Stimulated activated CD8-positive, alpha-beta memory T cell treated with anti-CD3 and anti-CD28 coated beads, Interleukin-12 subunit alpha, Interleukin-12 subunit beta, amount 100 ng/mL, for 4 hours (primary cell): Measurements from ENCODE around the gene LIX1L.

Experiments used
- DNase-seq: peaks from one replicate; pipeline ENCODE4 v3.0.0-alpha.2; 2020; ENCODE audit warnings: low read depth

LIX1L gene

DNA sequence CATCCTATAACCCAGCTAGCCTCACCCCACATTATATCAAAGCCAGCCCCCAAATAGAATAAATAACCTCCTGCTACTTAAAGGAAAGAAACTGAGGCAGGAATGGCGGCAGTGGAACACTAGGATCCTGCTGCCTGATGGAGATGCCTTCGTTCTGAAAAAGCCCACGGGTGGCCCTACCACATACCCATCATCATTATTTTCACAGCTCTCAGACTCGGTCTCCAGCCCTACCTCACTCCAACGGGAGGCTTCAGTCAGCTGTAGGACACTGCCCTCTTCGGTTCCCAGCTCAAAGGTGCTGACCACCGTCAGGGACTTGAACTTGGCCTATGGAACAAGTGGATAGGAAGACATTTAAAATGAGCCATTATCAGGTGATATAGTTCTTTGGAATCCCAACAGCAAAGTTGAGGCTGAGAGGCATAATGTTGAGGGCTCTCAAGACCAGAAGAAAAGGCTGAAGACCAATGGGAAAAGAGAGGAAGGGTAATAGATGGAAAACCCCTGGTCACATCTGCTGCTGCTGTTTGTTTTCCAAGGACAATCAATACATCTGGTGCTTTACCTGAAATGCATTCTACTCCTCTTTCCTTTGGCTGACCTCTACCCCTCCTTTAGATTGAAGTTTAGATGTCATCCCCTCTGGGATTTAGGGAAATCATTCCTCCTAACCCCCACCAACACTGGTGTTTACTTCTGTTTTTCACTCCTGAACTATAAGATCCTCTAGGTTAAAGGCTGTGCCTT is 64.3 kb downstream of the LIX1L start:
- no peak for DNase-seq

DNA sequence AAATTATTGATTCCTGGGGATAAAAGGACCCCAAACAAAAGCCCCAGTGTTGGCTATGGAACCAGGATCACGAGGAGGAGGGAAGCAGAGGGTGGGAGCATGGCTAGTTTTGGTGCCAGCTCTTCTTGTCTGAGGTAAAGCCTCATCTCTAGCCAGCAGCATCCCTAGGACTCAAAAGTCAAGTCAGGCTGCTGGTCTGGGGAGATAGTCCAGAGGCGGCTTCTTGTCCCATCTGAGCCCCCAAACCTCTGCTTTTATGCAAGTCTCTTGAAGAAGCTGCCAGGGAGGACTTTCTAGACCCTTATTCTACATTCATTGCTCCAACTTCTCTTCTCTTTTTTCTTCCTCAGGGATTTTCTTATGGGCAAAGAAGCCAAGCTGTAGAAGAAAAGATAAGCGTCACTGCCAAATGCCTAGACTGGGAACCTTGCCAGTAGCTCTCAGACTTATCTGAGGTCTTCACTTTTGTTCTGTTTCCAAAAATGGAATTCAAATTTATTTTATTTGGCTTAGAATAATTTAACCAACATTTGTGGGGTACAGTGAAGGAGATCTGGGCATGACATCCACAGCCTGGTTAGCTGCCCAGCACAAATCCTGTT is 65.2 kb downstream of the LIX1L start:
- no peak for DNase-seq

DNA sequence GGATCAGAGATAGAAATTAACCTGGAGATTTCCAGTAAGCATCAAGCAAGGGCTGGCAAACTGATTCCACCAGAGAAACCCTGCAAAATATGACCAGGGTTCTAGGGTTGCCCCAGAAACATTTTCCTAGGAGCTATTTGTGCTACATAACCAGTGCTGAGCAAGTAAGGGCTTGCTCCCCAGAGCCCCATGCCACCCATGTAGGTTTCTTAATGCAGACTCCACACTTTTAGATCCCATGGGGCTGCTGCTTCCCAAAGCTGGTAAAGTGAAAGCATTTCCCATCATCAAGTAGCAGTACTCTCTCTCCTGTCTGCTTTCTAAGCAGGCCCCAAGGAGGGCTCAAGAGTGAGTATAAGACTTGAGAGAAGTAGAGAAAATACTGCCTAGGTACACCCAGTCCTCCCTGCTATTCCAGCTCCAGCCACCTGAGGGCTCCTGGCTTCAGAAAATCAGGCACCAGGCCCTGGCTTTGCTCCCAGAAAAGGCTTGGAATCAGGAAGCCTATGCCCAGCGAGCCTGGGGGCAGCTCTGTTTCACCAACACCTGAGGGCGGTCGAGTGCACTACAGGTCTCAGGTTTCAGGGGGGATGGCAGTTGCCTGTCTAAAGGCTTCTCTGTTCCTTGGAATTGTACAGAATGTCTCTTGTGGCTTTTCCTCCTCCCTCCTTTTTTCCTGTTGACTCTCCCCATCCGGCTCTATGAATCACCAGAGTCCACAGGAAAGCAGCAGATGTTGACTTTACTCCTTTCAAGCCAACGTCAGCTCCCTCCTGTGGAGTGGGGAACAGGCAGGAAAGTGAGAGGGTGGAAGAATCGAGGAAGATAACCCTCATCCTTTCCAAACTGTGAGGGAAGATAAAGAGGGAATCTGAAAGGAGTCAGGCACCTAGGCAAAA is 66.0 kb downstream of the LIX1L start:
- DNase-seq, result no peak

DNA sequence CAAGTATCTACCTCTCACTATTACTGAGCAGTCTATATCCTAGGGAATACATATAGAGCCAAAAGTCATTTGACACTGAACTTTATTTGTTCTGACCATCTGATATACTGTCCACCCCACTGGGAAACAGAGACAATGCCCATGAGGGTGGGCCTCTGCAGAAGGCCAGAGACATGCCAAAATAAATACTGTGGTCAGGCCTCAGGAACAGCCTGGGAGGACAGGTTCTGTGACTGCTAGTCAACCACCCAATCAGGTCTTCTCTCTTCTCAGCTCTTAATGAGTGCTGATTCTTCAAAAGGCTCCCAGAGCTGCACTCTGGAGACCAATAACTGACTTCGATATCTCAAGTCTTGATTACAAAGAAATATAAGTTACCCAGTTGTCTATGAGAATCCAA is 66.7 kb downstream of the LIX1L start:
- no peak for DNase-seq

DNA sequence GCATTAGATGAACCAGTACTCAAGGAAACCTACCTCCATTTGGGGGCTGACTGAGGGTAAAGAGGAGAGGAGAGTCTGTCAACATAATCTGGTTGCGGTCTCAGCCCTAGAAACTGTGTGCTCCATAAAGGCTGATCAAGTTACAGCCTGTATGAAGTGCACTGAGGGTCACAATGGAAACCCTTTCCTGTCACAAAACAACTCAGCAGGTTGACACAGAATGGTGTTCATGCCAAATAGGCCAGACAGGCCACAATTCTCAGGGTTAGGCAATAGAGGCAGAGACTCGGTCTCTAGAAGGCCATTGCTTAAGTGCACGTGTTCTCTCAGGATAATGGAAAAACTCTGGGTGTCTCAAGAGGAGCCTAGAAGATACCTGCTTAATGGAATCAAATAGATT is 68.1 kb downstream of the LIX1L start:
- DNase-seq, result no peak

DNA sequence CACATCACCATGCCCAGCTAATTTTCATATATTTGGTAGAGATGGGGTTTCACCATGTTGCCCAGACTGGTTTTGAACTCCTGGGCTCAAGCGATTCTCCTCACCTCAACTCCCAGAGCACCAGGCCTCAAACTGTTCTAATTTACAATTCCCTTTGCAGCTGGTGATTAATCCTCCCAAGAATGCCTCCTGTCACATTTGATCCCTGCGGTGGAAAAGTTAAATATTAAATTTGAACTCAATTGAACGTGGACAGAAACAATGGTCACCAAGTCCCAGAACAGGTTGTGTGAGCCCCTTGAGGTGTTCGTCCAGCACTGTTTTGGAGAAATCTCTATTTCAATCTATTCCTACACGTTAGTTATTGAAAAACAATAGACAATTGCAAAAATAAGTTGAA is 70.2 kb downstream of the LIX1L start:
- DNase-seq, result no peak

DNA sequence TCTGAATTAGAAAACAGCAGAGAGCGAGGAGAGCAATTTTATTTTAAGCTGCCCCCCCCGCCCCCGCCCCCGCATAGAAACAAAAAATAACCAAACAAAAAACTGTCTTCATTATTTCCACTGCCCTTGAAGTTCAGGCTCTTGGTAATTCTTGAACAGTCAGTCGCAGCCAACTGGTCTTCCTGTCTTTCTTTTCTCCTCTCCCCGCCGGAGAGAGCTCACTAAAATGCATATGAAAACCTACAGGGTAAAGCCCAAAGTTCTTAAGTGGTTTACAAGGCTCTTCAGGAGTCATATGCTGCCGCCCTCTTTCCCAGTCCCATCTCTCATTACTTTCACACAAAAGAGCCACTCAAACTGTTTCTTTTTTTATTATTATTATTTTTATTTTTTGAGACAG is 71.0 kb downstream of the LIX1L start:
- no peak for DNase-seq

DNA sequence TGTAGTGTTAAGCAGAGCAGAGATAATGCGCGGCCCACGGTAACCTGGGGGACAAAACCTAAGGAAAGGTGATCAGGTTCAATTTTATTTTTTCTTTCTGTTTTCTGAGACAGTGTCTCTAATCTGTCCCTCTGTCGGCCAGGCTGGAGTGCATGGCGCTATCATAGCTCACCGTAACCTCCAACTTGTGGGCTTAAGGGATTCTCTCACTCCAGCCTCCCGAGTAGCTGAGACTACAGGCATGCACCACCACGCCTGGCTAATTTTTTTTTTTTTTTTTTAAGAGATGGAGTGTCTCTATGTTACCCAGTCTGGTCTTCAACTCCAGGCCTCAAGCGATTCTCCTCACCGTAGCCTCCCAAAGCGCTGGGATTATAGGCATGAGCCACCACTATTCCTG is 71.4 kb downstream of the LIX1L start:
- no peak for DNase-seq

DNA sequence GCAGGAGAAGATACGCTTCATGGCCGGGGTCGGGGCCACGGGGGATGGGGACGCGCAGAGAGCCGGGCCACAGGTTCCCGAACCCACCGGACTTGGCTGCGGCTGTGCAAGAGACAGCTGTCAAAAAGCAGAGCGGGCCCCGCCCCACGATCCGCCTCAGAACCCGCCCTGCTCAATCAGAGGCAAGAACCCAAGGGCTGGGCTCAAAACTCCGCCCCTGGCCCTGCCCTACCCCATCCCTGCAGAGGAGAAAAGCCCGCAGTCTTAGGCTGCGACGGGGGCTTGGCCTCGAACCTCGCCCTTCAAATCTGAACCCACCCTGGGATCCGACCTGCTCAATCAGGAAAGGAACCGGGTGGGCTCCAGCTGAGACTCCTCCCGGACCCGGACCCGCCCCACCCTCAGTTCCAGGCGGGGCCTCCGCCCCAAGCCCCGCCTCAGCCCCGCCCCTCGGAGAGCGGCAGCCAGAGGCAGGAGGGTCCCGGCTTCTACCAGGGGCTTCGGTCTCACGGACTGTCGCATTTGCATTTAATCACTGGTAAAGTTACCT is 72.0 kb downstream of the LIX1L start, which contains the start of gene ANKRD35:
Gene ANKRD35 (minus strand): TSS at position 129 of the 550 bp plus-strand sequence. CDS start 108 bp downstream, at position 21.
- peak; percentile 76 for DNase-seq

DNA sequence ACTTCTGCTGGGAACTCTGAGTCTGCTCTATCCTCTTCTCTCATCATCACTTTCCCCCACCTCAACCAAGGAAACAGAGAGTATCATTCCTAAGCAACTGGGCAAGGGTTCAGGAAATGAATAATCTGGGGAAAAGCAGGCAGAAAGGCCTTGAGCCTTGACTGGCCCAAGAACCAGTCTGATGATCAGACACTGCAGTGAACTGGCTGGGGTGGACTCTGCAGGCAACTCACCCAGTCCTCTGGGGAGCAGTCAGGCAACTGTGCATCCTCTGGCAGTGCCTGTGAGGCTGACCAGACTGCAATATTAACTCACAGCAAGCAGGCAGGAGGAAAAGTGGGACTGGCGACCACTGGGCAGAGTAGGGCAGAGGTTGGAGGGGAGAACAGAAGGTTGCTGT is 73.1 kb downstream of the LIX1L start:
- DNase-seq, result no peak
